Transverse colon (tissue), 4 donors: ENCODE results near the gene ERLIN1. TPM values are rescaled to one million over a fixed set of nuclear protein-coding genes. Genes with fewer than 3 reads are reported as not detected.

ENCODE experiments used
- DNase-seq: peaks from one replicate; pipeline ENCODE4 v3.0.0-alpha.2; 2019
- H3K27ac ChIP-seq, 4 donors: fragments of 200-600 bp; sonication (generic); 2 replicates each; pipeline ENCODE4 v1.5.1; 2016 to 2018; ENCODE audit warnings: inconsistent platforms in 4 of 4
- H3K27me3 ChIP-seq: fragments of 200-600 bp; sonication (generic); 2 replicates; pipeline ENCODE4 v1.5.1; 2017; ENCODE audit warnings: inconsistent platforms
- H3K36me3 ChIP-seq, 4 donors: fragments of 200-600 bp; sonication (generic); 2 replicates each; pipeline ENCODE4 v1.5.1; 2017 to 2019; ENCODE audit warnings: inconsistent platforms in 4 of 4
- H3K4me1 ChIP-seq, 4 donors: fragments of 200-600 bp; sonication (generic); 2 replicates each; pipeline ENCODE4 v1.5.1; 2017 to 2020; ENCODE audit warnings: inconsistent platforms in 4 of 4
- H3K4me3 ChIP-seq, 4 donors: fragments of 200-600 bp; sonication (generic); 1 replicate in 1 of 4; 2 replicates in 3 of 4; pipeline versions ENCODE4 v1.5.1 to v1.6.1; 2017 to 2019; ENCODE audit warnings: inconsistent platforms in 4 of 4
- H3K9me3 ChIP-seq, 2 donors: fragments of 200-600 bp; sonication (generic); 2 replicates each; pipeline ENCODE4 v1.5.1; 2017 to 2019; ENCODE audit warnings: inconsistent platforms in 2 of 2
- EP300 ChIP-seq: sonication (generic); formaldehyde crosslinking; IDR thresholded peaks from one replicate; pipeline ENCODE4 v1.6.1; 2017; ENCODE audit warnings: antibody characterized with exemption, low read depth
- POLR2A ChIP-seq: fragments of 450-650 bp; IDR thresholded peaks from one replicate; pipeline ENCODE4 v1.6.1; 2016; ENCODE audit warnings: antibody characterized with exemption, mild to moderate bottlenecking, moderate library complexity
- POLR2AphosphoS5 ChIP-seq, 3 donors: sonication (generic); formaldehyde crosslinking; IDR thresholded peaks; one replicate each; pipeline ENCODE4 v1.6.1; 2016; ENCODE audit warnings: antibody characterized with exemption in 3 of 3
- WGBS, 2 donors: methylation state at CpG; one replicate each; pipeline ENCODE4 v1.1.5; 2018; ENCODE audit warnings: low coverage in 1 of 2; 5-methylcytosine and 5-hydroxymethylcytosine counted together
- in situ Hi-C, 4 donors: fragments of 200-750 bp; cut with MboI; loops; one replicate each; pipeline versions ENCODE4 v1.15.0 to v1.15.1; 2017; ENCODE audit warnings: low sequenced_read_pairs in 3 of 4, low pct_ligation_motif_present in 1 of 4, low pct_unique_long_range_greater_than_20kb in 1 of 4
- intact Hi-C: fragments of 100-400 bp; cut with DNase I; formaldehyde crosslinking; loops from one replicate; pipeline ENCODE4 v1.15.1; 2023; ENCODE audit warnings: low total_unique reads
- total RNA-seq, 4 donors: library from RNA; depleted of rRNA; stranded (reverse); fragments of >200 nt; gene quantifications; one replicate each; pipeline ENCODE4 v1.1.0, GENCODE V29; 2016
- TF ChIP-seq, protein P1 (sequence below), 5 experiments: fragments of 200-600 bp in 3 of 5; fragments of 450-650 bp in 2 of 5; sonication (generic) in 3 of 5; IDR thresholded peaks; 1 replicate in 2 of 5; 2 replicates in 3 of 5; pipeline ENCODE4 v1.5.1; 2016 to 2017; ENCODE audit warnings: antibody characterized with exemption in 5 of 5, inconsistent platforms in 3 of 5, mild to moderate bottlenecking in 2 of 5, moderate library complexity in 1 of 5

The ERLIN1 gene
- total RNA-seq, 4 donors from 2014 or later, result 21.7 to 41.0 (median 39.6) TPM

DNA sequence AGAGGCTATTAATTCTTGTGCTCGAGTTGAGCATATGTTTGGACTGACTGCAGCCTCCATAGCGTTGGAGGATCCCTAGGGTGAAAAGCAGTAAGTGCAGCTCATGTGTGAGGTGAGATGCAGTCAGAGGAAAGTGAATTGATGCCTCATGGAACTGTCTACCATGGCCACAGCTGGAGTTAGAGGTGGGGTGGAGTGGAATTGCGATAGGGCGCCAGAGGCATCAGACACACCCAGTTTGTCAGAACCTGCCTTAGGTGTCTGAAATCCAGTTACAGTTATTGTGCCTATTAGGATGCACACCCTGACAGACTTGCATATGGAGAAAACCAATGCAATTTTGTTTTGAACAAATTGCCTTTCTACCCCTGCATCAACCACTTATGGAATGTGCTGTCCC is 39.4 kb downstream of the ERLIN1 start:
- H3K27me3 ChIP-seq, result no peaks in the 10 kb centered on the region
- in situ Hi-C loops, result no loop called here
- DNase-seq, result no peak
- TF ChIP-seq POLR2A, result no peak
- intact Hi-C loops, result no loop called here
- no peaks in the 10 kb centered on the region for H3K4me1 ChIP-seq
- H3K4me3 ChIP-seq, result no peak overlapping the region
- H3K27ac ChIP-seq, result no peak overlapping the region
- no peaks in the 10 kb centered on the region for H3K9me3 ChIP-seq
- WGBS, 2 donors, result 82% methylated on average over 4 of the region's 4 CpGs; no CpG with 5 or more reads in 1 of the 2 donors
- peaks cover 0 to 18% (median 8%) of the 10 kb centered on the region in 4 donors for H3K36me3 ChIP-seq

DNA sequence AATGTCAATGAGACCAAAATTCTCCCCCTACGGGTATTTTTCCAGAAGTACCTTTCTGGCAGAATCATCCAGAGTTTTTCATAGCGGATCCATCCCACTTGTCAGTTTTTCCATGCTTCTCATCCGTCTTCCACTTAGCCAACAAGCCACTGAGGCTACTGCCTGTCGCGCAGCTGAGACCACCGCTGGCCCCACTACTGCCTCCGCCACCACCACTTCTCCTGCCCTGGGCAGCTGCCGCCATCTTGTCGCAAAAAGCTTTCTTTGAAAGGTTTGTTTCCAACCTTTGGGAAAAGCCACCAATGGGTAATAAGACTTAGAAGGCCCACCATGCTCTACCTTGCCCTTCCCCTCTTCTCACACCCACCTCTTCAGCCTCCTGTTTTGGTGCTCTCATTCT is 42.1 kb downstream of the ERLIN1 start:
- TF ChIP-seq POLR2AphosphoS5 (IDR thresholded peaks at IDR 0.05), result no peak
- TF ChIP-seq, protein P1, sequence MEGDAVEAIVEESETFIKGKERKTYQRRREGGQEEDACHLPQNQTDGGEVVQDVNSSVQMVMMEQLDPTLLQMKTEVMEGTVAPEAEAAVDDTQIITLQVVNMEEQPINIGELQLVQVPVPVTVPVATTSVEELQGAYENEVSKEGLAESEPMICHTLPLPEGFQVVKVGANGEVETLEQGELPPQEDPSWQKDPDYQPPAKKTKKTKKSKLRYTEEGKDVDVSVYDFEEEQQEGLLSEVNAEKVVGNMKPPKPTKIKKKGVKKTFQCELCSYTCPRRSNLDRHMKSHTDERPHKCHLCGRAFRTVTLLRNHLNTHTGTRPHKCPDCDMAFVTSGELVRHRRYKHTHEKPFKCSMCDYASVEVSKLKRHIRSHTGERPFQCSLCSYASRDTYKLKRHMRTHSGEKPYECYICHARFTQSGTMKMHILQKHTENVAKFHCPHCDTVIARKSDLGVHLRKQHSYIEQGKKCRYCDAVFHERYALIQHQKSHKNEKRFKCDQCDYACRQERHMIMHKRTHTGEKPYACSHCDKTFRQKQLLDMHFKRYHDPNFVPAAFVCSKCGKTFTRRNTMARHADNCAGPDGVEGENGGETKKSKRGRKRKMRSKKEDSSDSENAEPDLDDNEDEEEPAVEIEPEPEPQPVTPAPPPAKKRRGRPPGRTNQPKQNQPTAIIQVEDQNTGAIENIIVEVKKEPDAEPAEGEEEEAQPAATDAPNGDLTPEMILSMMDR (IDR thresholded peaks at IDR 0.05), result no peak
- no peak for TF ChIP-seq POLR2A
- TF ChIP-seq EP300, result no peak
- H3K9me3 ChIP-seq, result no peaks in the 10 kb centered on the region
- no peaks in the 10 kb centered on the region for H3K27me3 ChIP-seq
- in situ Hi-C loops, result no loop called here
- no peaks in the 10 kb centered on the region for H3K36me3 ChIP-seq
- no peak for DNase-seq
- WGBS, 2 donors, result 94 to 98% methylated on average over 5 to 9 of the region's 9 CpGs
- H3K27ac ChIP-seq, result no peak overlapping the region
- intact Hi-C loops, result no loop called here
- no peaks in the 10 kb centered on the region for H3K4me1 ChIP-seq
- H3K4me3 ChIP-seq, result no peak overlapping the region

DNA sequence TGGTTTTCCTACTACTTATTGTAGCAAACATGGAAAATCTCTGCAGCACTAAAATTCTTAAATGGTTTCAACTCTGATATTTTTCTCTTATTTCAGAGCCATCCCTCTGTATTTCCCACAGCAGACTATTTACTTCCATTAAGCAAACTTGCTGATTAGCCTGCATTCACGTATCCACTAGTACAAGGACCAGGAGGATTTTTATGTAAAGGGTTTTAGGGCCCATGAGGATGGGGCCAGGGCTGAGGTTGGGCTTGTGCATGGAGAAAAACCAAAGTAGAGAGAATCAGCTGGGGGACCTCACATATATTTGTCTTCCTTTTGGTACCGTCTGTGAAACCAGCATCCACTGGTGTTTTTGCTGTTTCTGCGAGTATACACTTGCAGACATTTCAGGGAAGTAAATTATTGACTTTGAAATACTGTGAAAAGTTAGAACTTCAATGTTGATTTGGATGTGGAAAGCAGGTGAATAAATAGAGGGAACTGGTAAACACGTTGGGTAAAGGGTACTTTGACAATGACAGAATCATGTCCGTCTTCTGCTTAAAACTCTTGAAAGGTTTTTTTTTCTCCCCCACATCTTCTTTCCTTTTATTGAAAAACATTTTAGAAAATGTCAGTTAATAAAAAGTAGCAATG is 44.3 kb downstream of the ERLIN1 start:
- no peak overlapping the region for H3K4me3 ChIP-seq
- in situ Hi-C loops (no loop called here), intact Hi-C loops (no loop called here)
- H3K27ac ChIP-seq, result no peak overlapping the region
- no peaks in the 10 kb centered on the region for H3K4me1 ChIP-seq
- DNase-seq, result no peak
- no peaks in the 10 kb centered on the region for H3K27me3 ChIP-seq
- H3K36me3 ChIP-seq, result no peaks in the 10 kb centered on the region
- WGBS, 2 donors, result 58 to 61% methylated on average over 5 of the region's 5 CpGs
- no peaks in the 10 kb centered on the region for H3K9me3 ChIP-seq
- TF ChIP-seq, protein P1 (IDR thresholded peaks at IDR 0.05), result no peak
- no peak for TF ChIP-seq POLR2AphosphoS5 (IDR thresholded peaks at IDR 0.05)
- no peak for TF ChIP-seq EP300
- no peak for TF ChIP-seq POLR2A

DNA sequence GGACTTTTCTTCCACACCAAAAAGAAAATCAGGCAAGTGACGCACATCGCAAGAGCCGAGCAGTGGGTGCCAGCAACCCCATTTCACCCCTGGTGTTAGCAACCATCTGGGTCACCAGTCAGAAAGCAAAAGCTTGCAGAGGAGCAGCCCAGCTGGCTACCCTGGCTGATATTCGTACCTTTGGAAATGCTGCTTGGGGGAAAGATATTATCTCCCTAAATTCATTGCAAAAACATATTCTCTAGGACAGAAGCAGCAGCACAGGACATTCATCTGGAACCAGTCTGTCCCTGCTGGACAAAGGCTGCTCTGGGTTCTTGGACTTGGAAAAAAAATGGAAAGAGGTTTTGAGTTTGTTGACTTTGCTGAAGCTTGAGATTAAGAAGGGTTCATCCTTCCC is 45.8 kb downstream of the ERLIN1 start:
- in situ Hi-C loops (no loop called here), intact Hi-C loops (no loop called here)

More for the DNA sequence above, 45.8 kb downstream of the ERLIN1 start:
- TF ChIP-seq EP300, result no peak
- TF ChIP-seq POLR2A, result no peak
- TF ChIP-seq POLR2AphosphoS5 (IDR thresholded peaks at IDR 0.05), result no peak
- TF ChIP-seq, protein P1 (IDR thresholded peaks at IDR 0.05), result no peak
- Histone ChIP-seq H3K4me3 (no peak overlapping the region), H3K4me1 (no peaks in the 10 kb centered on the region), H3K27ac (no peak overlapping the region), H3K9me3 (peaks cover 0 to 3% of the 10 kb centered on the region in 2 donors), H3K36me3 (no peaks in the 10 kb centered on the region), H3K27me3 (no peaks in the 10 kb centered on the region)
- 84% methylated on average over 4 of the region's 4 CpGs; no CpG with 5 or more reads in 1 of the 2 donors for WGBS, 2 donors
- no peak for DNase-seq
